A673 (cell line): Measurements from ENCODE around the gene RAB1B. TPM values are rescaled to one million over a fixed set of nuclear protein-coding genes. Genes with fewer than 3 reads are reported as not detected.

Experiments used
- BruUV-seq: library from RNA; stranded (reverse); fragments of 400-500 nt; replicated peaks from 2 replicates; lab custom pipeline; 2021; lab: Mats Ljungman, UMichigan
- CTCF ChIA-PET: fragments of 300-600 bp; sonication (Branson Sonifier 250); formaldehyde crosslinking; loops from one replicate; lab custom pipeline; 2022; ENCODE audit warnings: antibody characterized with exemption; lab: Charles Lee
- POLR2A ChIA-PET: fragments of 300-600 bp; sonication (Branson Sonifier 250); formaldehyde crosslinking; loops from one replicate; lab custom pipeline; 2022; ENCODE audit warnings: antibody characterized with exemption; ENCODE audit not compliant: low non-redundant PET; lab: Charles Lee
- DNase-seq: peaks from one replicate; pipeline ENCODE4 v3.0.0-alpha.2; 2015; ENCODE audit warnings: low spot score
- H3K27ac ChIP-seq: fragments of 200-600 bp; sonication (generic); 2 replicates; pipeline ENCODE4 v1.5.1; 2016; ENCODE audit warnings: mixed run types, low read depth, mild to moderate bottlenecking, mixed read lengths, antibody characterized with exemption, low read length; ENCODE audit not compliant: poor library complexity, severe bottlenecking
- H3K27me3 ChIP-seq: fragments of 200-600 bp; sonication (generic); replicated peaks from 2 replicates; pipeline ENCODE4 v1.6.1; 2017; ENCODE audit warnings: mixed run types, low read depth, mild to moderate bottlenecking, mixed read lengths, antibody characterized with exemption, low read length; ENCODE audit not compliant: insufficient read depth, poor library complexity
- H3K36me3 ChIP-seq: fragments of 200-600 bp; sonication (generic); 2 replicates; pipeline ENCODE4 v1.6.1; 2016; ENCODE audit warnings: mixed run types, mild to moderate bottlenecking, mixed read lengths, antibody characterized with exemption, low read length; ENCODE audit not compliant: insufficient read depth, poor library complexity, severe bottlenecking
- H3K4me1 ChIP-seq: fragments of 200-600 bp; sonication (generic); 2 replicates; pipeline ENCODE4 v1.6.1; 2017; ENCODE audit warnings: mixed run types, mild to moderate bottlenecking, mixed read lengths, antibody characterized with exemption, low read length; ENCODE audit not compliant: insufficient read depth, poor library complexity, severe bottlenecking
- H3K4me3 ChIP-seq: fragments of 200-600 bp; sonication (generic); 2 replicates; pipeline ENCODE4 v1.5.1; 2016; ENCODE audit warnings: low read depth, mixed run types, mild to moderate bottlenecking, mixed read lengths, low read length; ENCODE audit not compliant: poor library complexity, severe bottlenecking
- H3K9me3 ChIP-seq: fragments of 200-600 bp; sonication (generic); 2 replicates; pipeline ENCODE4 v1.6.1; 2016; ENCODE audit warnings: mixed run types, low read depth, mild to moderate bottlenecking, mixed read lengths, antibody characterized with exemption, low read length; ENCODE audit not compliant: poor library complexity, severe bottlenecking
- CTCF ChIP-seq: fragments of 300-800, 200-600 bp; sonication (generic); conservative IDR thresholded peaks from 2 replicates; pipeline ENCODE4 v1.5.1; 2017; ENCODE audit warnings: low read depth, mild to moderate bottlenecking, antibody characterized with exemption, low read length, moderate library complexity, mixed read lengths
- EZH2 ChIP-seq: fragments of 200-600 bp; sonication (generic); IDR thresholded peaks from 2 replicates; pipeline ENCODE4 v1.6.1; 2017; ENCODE audit warnings: borderline replicate concordance, low read depth, mild to moderate bottlenecking, mixed read lengths, antibody characterized with exemption, low read length; ENCODE audit not compliant: poor library complexity, severe bottlenecking
- intact Hi-C: fragments of 100-400 bp; cut with micrococcal nuclease; formaldehyde crosslinking; loops from one replicate; pipeline ENCODE4 v1.10.0; 2022; ENCODE audit not compliant: unreplicated experiment
- total RNA-seq: library from RNA; stranded (reverse); gene quantifications from 2 replicates; pipeline ENCODE4 v1.2.3, GENCODE V29; 2021

RAB1B gene
- total RNA-seq, 1 experiment from 2014 or later, result 186 TPM

- CTCF ChIA-PET, result no interaction called here
- no peak for DNase-seq
- POLR2A ChIA-PET, result no interaction called here
- H3K4me1 ChIP-seq, result peaks cover 24% of the 10 kb centered on the region
- intact Hi-C loops, result loop anchor here (5.0 kb wide), 1 partner anchor 102 kb away; no protein-coding TSS in a partner anchor
- peak overlapping the region; percentile 50 for H3K27ac ChIP-seq
- H3K36me3 ChIP-seq, result no peaks in the 10 kb centered on the region
- BruUV-seq, result no TSS peak
- H3K27me3 ChIP-seq, result no peaks in the 10 kb centered on the region
- H3K9me3 ChIP-seq, result no peaks in the 10 kb centered on the region
- no peak overlapping the region for H3K4me3 ChIP-seq
- no peak for TF ChIP-seq EZH2
- no peak for TF ChIP-seq CTCF
These were observed 56.2 kb downstream of the RAB1B start for GRCh38 chr11:66324664-66325063.

- TF ChIP-seq EZH2 (no peak), CTCF (no peak)
- DNase-seq, result no peak
- intact Hi-C loops, result loop anchor here (5.0 kb wide), 1 partner anchor 103 kb away; no protein-coding TSS in a partner anchor
- ChIA-PET POLR2A (no interaction called here), CTCF (no interaction called here)
- Histone ChIP-seq H3K9me3 (no peaks in the 10 kb centered on the region), H3K27ac (peak overlapping the region; percentile 50), H3K4me3 (no peak overlapping the region), H3K4me1 (peaks cover 24% of the 10 kb centered on the region), H3K36me3 (no peaks in the 10 kb centered on the region), H3K27me3 (no peaks in the 10 kb centered on the region)
- no TSS peak for BruUV-seq
These were observed 56.8 kb downstream of the RAB1B start for GRCh38 chr11:66325263-66325671.

- no peaks in the 10 kb centered on the region for H3K27me3 ChIP-seq
- H3K9me3 ChIP-seq, result no peaks in the 10 kb centered on the region
- intact Hi-C loops, result loop anchor here (5.0 kb wide), 1 partner anchor 104 kb away; no protein-coding TSS in a partner anchor
- H3K4me3 ChIP-seq, result no peak overlapping the region
- peaks cover 24% of the 10 kb centered on the region for H3K4me1 ChIP-seq
- ChIA-PET CTCF (interaction anchor here (0.5 to 1.6 kb wide), 3 partner anchors 14 to 56 kb away, joined by 3 to 12 read pairs (median 5); no protein-coding TSS in a partner anchor), POLR2A (interaction anchor here (1.0 kb wide), 1 partner anchor 14 kb away, joined by 3 read pairs; no protein-coding TSS in a partner anchor)
- no peaks in the 10 kb centered on the region for H3K36me3 ChIP-seq
- TF ChIP-seq EZH2 (no peak), CTCF (no peak)
- no TSS peak for BruUV-seq
- H3K27ac ChIP-seq, result peak overlapping the region; percentile 59
- no peak for DNase-seq
These were observed 58.0 kb downstream of the RAB1B start for GRCh38 chr11:66326261-66327111.

Other genes starting within 250 kb of the RAB1B start
- not detected in 2 replicates for gene CATSPER1, start 242.2 kb upstream of the RAB1B start, total RNA-seq
- 1.8 and 2.0 TPM in 2 replicates for gene GAL3ST3, start 219.5 kb upstream of the RAB1B start, total RNA-seq
- gene SF3B2, start 216.3 kb upstream of the RAB1B start, total RNA-seq, result 357 and 358 TPM in 2 replicates
- gene PACS1, start 198.4 kb upstream of the RAB1B start, total RNA-seq, result 75.7 and 79.1 TPM in 2 replicates
- gene KLC2, start 10.9 kb upstream of the RAB1B start, total RNA-seq, result 94.3 and 97.4 TPM in 2 replicates
- gene CNIH2, start 9.5 kb downstream of the RAB1B start, total RNA-seq, result 11.6 and 13.7 TPM in 2 replicates
- gene YIF1A, start 20.5 kb downstream of the RAB1B start, total RNA-seq, result 125 and 128 TPM in 2 replicates
- gene TMEM151A, start 23.3 kb downstream of the RAB1B start, total RNA-seq, result 1.5 and 1.7 TPM in 2 replicates
- gene CD248, start 48.4 kb downstream of the RAB1B start, total RNA-seq, result 97.8 and 111 TPM in 2 replicates
- 4.9 and 6.4 TPM in 2 replicates for gene RIN1, start 67.8 kb downstream of the RAB1B start, total RNA-seq
- 76.8 and 93.5 TPM in 2 replicates for gene BRMS1, start 76.5 kb downstream of the RAB1B start, total RNA-seq
- 47.1 and 53.6 TPM in 2 replicates for gene B4GAT1, start 79.0 kb downstream of the RAB1B start, total RNA-seq
- gene SLC29A2, start 103.1 kb downstream of the RAB1B start, total RNA-seq, result 60.4 and 62.4 TPM in 2 replicates
- not detected in 2 replicates for gene NPAS4, start 152.4 kb downstream of the RAB1B start, total RNA-seq
- 96.5 and 97.9 TPM in 2 replicates for gene MRPL11, start 170.2 kb downstream of the RAB1B start, total RNA-seq
- 15.4 and 18.5 TPM in 2 replicates for gene PELI3, start 198.3 kb downstream of the RAB1B start, total RNA-seq
- 83.3 and 93.3 TPM in 2 replicates for gene DPP3, start 211.8 kb downstream of the RAB1B start, total RNA-seq
- gene BBS1, start 242.0 kb downstream of the RAB1B start, total RNA-seq, result 40.5 and 48.4 TPM in 2 replicates